PC-3 (cell line): ENCODE data around the gene COL27A1. TPM values are rescaled to one million over a fixed set of nuclear protein-coding genes. Genes with fewer than 3 reads are reported as not detected.

Experiments used
- ATAC-seq: fragments of 200-7000 bp; cut with Tn5 transposase; 2 replicates; pipeline ENCODE4 v1.9.1; 2020; ENCODE audit warnings: mild to moderate bottlenecking, moderate library complexity
- BruUV-seq: library from RNA; stranded (reverse); fragments of 400-500 nt; replicated peaks from 2 replicates; lab custom pipeline; 2021; lab: Mats Ljungman, UMichigan
- CTCF ChIA-PET: fragments of 300-600 bp; sonication (Branson Sonifier 250); formaldehyde crosslinking; loops from one replicate; lab custom pipeline; 2022; ENCODE audit warnings: antibody characterized with exemption; lab: Charles Lee
- POLR2A ChIA-PET: fragments of 300-600 bp; sonication (Branson Sonifier 250); formaldehyde crosslinking; loops from one replicate; lab custom pipeline; 2022; ENCODE audit warnings: antibody characterized with exemption; ENCODE audit not compliant: unreplicated experiment; lab: Charles Lee
- DNase-seq: peaks from one replicate; pipeline ENCODE4 v3.0.0-alpha.2; 2015
- H2AFZ ChIP-seq: fragments of 300-600 bp; sonication (generic); 2 replicates; pipeline ENCODE4 v1.6.0; 2016; ENCODE audit warnings: antibody characterized with exemption, low read length
- H3F3A ChIP-seq: fragments of 300-600 bp; sonication (generic); one replicate; pipeline ENCODE4 v1.6.0; 2017; ENCODE audit warnings: antibody characterized with exemption, low read length, control low read depth, mild to moderate bottlenecking; ENCODE audit not compliant: unreplicated experiment
- H3K27ac ChIP-seq: fragments of 300-600 bp; sonication (generic); 2 replicates; pipeline ENCODE4 v1.5.1; 2016; ENCODE audit warnings: mild to moderate bottlenecking, low read length
- H3K27me3 ChIP-seq: fragments of 300-600 bp; sonication (generic); 2 replicates; pipeline ENCODE4 v1.6.1; 2016; ENCODE audit warnings: low read length, mixed read lengths
- H3K36me3 ChIP-seq: fragments of 300-600 bp; sonication (generic); 2 replicates; pipeline ENCODE4 v1.6.1; 2016; ENCODE audit warnings: low read depth, mixed run types, low read length, mixed read lengths
- H3K4me1 ChIP-seq: fragments of 300-600 bp; sonication (generic); 2 replicates; pipeline ENCODE4 v1.5.1; 2016; ENCODE audit warnings: low read length; ENCODE audit not compliant: insufficient read depth
- H3K4me2 ChIP-seq: fragments of 300-600 bp; sonication (generic); 2 replicates; pipeline ENCODE4 v1.6.0; 2016; ENCODE audit warnings: low read length
- H3K4me3 ChIP-seq: fragments of 300-600 bp; sonication (generic); 2 replicates; pipeline ENCODE4 v1.5.1; 2016; ENCODE audit warnings: mild to moderate bottlenecking, low read length, mixed read lengths
- H3K79me2 ChIP-seq: fragments of 300-600 bp; sonication (generic); 2 replicates; pipeline ENCODE4 v1.6.1; 2017; ENCODE audit warnings: low read length, mixed read lengths
- H3K9ac ChIP-seq: fragments of 300-600 bp; sonication (generic); 2 replicates; pipeline ENCODE4 v1.6.0; 2016; ENCODE audit warnings: mild to moderate bottlenecking, low read length
- H3K9me2 ChIP-seq: fragments of 300-600 bp; sonication (generic); replicated peaks from 2 replicates; pipeline ENCODE4 v1.6.1; 2016; ENCODE audit warnings: mixed run types, low read length, mixed read lengths
- H3K9me3 ChIP-seq: fragments of 300-600 bp; sonication (generic); 2 replicates; pipeline ENCODE4 v1.6.1; 2016; ENCODE audit warnings: low read length, mixed read lengths
- H4K20me1 ChIP-seq: fragments of 300-600 bp; sonication (generic); 2 replicates; pipeline ENCODE4 v1.6.1; 2016; ENCODE audit warnings: low read length, mixed read lengths
- EZH2 ChIP-seq: fragments of 300-600 bp; sonication (generic); IDR thresholded peaks from one replicate; pipeline ENCODE4 v1.6.1; 2017; ENCODE audit warnings: antibody characterized with exemption, mild to moderate bottlenecking, low read length; ENCODE audit not compliant: unreplicated experiment
- EZH2phosphoT487 ChIP-seq: fragments of 300-600 bp; sonication (generic); IDR thresholded peaks from 2 replicates; pipeline ENCODE4 v1.6.1; 2018; ENCODE audit warnings: mild to moderate bottlenecking, antibody characterized with exemption, low read length, borderline replicate concordance
- intact Hi-C: fragments of 100-400 bp; cut with micrococcal nuclease; formaldehyde crosslinking; loops from 2 replicates; pipeline ENCODE4 v1.9.0; 2023
- total RNA-seq: library from RNA; depleted of rRNA; stranded (reverse); fragments of >200 nt; gene quantifications from 2 replicates; pipeline ENCODE4 v1.2.3, GENCODE V29; 2014
- TF ChIP-seq, protein P1 (sequence below): fragments of 300-600 bp; sonication (generic); conservative IDR thresholded peaks from 2 replicates; pipeline ENCODE4 v1.5.1; 2017; ENCODE audit warnings: antibody characterized with exemption, low read depth, mild to moderate bottlenecking, low read length

The COL27A1 gene
- total RNA-seq, 1 experiment from 2014 or later: 4.3 TPM

DNA sequence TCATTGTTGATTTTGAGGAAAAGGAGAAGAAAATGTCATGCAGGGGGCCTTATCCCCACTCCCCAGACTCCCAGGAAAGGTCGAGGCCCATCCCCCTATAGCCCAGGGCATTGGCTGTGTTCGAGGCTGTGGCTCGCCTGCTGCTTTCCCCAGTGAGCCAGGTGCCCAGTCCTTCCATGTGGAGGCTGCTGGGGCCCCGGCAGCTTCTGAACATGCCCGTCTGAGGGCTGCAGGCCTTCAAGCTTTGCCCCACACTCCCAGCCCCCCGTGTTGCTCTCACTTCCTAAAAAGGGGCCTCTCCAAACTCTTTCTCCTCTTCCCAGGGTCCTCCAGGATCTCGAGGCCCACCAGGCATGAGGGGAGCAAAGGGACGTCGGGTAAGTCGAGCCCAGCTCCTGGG is 102.9 kb downstream of the COL27A1 start:
- Histone ChIP-seq H3K4me3 (no peak overlapping the region), H3F3A (no peaks in the 10 kb centered on the region), H4K20me1 (no peaks in the 10 kb centered on the region), H3K79me2 (no peaks in the 10 kb centered on the region), H3K36me3 (no peaks in the 10 kb centered on the region), H3K27ac (no peak overlapping the region), H3K27me3 (no peaks in the 10 kb centered on the region), H3K9me2 (no peaks in the 10 kb centered on the region), H3K9me3 (no peaks in the 10 kb centered on the region), H3K4me1 (no peaks in the 10 kb centered on the region), H3K4me2 (no peak overlapping the region), H2AFZ (no peak overlapping the region), H3K9ac (no peak overlapping the region)
- ATAC-seq (no peak), DNase-seq (no peak)
- intact Hi-C loops: no loop called here
- CTCF ChIA-PET: no interaction called here
- TF ChIP-seq EZH2phosphoT487: no peak
- no peak for TF ChIP-seq EZH2
- TF ChIP-seq, protein P1, sequence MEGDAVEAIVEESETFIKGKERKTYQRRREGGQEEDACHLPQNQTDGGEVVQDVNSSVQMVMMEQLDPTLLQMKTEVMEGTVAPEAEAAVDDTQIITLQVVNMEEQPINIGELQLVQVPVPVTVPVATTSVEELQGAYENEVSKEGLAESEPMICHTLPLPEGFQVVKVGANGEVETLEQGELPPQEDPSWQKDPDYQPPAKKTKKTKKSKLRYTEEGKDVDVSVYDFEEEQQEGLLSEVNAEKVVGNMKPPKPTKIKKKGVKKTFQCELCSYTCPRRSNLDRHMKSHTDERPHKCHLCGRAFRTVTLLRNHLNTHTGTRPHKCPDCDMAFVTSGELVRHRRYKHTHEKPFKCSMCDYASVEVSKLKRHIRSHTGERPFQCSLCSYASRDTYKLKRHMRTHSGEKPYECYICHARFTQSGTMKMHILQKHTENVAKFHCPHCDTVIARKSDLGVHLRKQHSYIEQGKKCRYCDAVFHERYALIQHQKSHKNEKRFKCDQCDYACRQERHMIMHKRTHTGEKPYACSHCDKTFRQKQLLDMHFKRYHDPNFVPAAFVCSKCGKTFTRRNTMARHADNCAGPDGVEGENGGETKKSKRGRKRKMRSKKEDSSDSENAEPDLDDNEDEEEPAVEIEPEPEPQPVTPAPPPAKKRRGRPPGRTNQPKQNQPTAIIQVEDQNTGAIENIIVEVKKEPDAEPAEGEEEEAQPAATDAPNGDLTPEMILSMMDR: no peak
- BruUV-seq: no TSS peak
- POLR2A ChIA-PET: no interaction called here

DNA sequence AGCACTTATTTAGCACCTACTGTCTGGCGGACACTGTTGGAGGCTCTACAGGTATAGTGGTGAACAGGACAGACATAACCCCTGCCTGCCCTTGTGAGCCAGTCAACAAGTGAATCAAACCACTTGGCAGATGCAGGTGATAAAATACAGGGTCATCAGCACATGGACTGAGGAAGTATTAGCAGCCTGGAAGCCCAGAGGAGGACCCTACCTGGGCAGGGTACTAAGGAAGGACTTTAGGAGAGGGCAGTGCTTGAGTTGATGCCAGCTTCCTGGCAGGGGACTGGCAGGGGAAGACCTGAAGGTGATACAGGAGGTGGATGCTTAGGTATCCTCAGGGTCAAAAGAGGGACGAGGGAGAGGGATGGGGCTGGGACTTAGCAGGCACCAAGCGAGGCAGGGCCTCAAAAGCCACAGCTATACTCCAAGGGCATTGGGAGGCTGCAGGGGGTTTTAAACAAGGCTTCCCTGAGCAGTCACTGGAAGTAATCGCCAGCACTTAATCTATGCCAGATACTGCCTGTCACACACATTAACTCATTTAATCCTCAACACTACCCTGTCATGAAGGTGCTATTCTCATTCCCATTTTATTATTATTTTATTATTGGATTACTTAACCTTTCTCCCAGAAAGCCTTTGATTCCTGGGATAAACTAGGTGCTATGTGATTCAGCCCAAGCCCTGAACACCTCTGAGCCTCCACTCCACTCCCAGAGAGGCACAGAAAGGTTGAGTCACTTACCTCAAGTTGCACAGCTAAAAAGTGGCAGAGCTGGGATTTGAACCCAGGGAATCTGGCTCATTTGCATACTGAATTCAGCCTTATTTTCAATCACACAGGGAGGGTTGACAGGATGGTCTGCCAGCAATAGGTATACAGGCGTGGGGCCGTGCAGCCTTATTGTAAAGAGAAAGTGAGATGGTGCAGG is 103.8 kb downstream of the COL27A1 start:
- Histone ChIP-seq H3K4me3 (no peak overlapping the region), H3K9ac (no peak overlapping the region), H3F3A (no peaks in the 10 kb centered on the region), H3K36me3 (no peaks in the 10 kb centered on the region), H3K9me2 (no peaks in the 10 kb centered on the region), H4K20me1 (no peaks in the 10 kb centered on the region), H3K9me3 (no peaks in the 10 kb centered on the region), H2AFZ (no peak overlapping the region), H3K4me2 (no peak overlapping the region), H3K79me2 (no peaks in the 10 kb centered on the region), H3K27me3 (no peaks in the 10 kb centered on the region), H3K4me1 (no peaks in the 10 kb centered on the region), H3K27ac (no peak overlapping the region)
- TF ChIP-seq, protein P1: no peak
- no peak for TF ChIP-seq EZH2phosphoT487
- no peak for TF ChIP-seq EZH2
- ChIA-PET POLR2A (no interaction called here), CTCF (no interaction called here)
- intact Hi-C loops: no loop called here
- DNase-seq (no peak), ATAC-seq (no peak; the same call in 1 of the 2 replicates)
- BruUV-seq: no TSS peak

DNA sequence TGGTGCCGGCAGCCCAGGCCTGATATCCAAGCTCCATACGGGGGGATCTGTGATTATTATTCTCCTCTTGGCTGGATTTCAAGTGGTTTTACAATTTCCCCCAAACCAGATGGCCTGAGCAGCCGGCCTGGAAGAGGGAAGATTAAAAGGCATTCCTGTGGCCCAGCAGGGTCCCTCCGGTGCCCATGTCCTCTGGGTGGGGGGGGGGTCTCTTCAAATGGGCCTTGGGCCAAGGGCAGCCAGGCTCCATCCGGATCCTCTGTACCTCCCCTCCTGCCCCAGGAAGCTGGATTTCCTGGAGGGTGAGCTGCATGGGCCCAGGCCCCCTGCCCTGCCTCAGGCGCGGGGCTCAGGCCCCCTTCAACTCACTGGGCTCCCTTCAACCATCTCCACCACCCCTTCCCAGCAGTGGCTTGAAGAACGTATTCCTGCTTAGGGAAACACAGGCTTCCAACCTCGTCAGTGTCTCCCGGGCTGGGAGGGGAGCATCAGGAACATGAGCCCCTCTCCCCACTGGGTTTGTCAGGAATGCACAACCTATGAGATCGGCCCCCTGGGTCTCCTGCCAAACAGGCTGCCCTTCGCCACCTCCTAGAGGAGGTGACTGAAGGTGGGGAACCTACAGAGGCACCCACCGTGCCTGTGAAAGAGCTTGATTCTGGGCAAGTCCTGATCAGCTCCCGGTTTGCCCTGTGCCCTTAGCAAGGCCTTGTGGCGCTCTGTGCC is 104.6 kb downstream of the COL27A1 start:
- Histone ChIP-seq H3K79me2 (no peaks in the 10 kb centered on the region), H4K20me1 (no peaks in the 10 kb centered on the region), H3K27ac (no peak overlapping the region), H3K4me1 (no peaks in the 10 kb centered on the region), H3K9me2 (no peaks in the 10 kb centered on the region), H3F3A (no peaks in the 10 kb centered on the region), H3K4me3 (no peak overlapping the region), H3K4me2 (no peak overlapping the region), H3K36me3 (no peaks in the 10 kb centered on the region), H3K27me3 (no peaks in the 10 kb centered on the region), H3K9me3 (no peaks in the 10 kb centered on the region), H2AFZ (no peak overlapping the region), H3K9ac (no peak overlapping the region)
- no TSS peak for BruUV-seq
- ATAC-seq (no peak), DNase-seq (no peak)
- ChIA-PET POLR2A (no interaction called here), CTCF (no interaction called here)
- no peak for TF ChIP-seq EZH2
- TF ChIP-seq, protein P1: no peak
- no peak for TF ChIP-seq EZH2phosphoT487
- intact Hi-C loops: no loop called here
